Activated CD4-positive, alpha-beta T cell treated with anti-CD3 and anti-CD28 coated beads for 48 hours (primary cell): ENCODE measurements around the gene IL32.
"Not testable (repeated sequence)": the region's sequence is repeated elsewhere in the genome, so short reads cannot be mapped to it uniquely, and the experiment has no call there.

ENCODE experiments used
- DNase-seq: peaks from one replicate; pipeline ENCODE4 v3.0.0-alpha.2; 2020

The IL32 gene

DNA sequence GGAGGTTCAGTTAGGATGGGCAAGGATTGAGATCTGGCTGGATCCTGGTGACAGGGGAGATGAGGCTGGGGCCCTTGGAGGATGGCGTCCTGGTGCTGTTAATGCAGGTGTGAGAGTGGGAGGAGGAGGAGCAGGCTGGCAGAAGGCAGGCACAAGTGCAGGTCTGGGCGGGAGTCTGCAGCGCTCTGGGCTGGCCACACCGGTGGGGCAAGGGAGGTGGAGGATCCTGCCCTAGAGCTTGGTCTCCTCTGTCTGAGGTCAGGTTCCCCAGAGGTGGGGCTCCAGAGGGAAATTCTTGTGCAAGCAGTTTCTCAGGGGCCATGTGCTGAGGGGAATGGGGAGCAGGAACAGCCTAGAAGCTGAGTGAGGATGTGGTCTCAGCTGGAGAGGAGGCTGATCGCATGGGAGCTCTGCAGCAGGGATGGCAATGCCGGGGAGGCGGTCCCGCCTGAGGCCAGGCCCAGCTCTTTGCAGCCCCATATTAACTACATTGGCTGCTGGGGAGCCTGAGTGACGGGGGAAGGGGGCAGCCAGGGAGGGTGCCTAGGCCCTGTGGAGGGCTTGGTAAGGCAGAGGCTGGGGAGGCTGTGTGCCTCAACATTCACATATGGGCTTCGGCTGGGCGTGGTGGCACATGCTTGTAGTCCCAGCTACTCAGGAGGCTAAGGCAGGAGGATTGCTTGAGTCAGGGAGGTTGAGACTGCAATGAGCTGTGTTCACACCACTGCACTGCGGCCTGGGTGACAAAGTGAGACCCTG is 12.7 kb upstream of the IL32 start:
- DNase-seq: peak; percentile 44

- not testable (repeated sequence) for DNase-seq
Observed at GRCh38 chr16:3053330-3053710, 12.1 kb upstream of the IL32 start.

- DNase-seq: no peak
Observed at GRCh38 chr16:3054965-3055733, 10.3 kb upstream of the IL32 start.

DNA sequence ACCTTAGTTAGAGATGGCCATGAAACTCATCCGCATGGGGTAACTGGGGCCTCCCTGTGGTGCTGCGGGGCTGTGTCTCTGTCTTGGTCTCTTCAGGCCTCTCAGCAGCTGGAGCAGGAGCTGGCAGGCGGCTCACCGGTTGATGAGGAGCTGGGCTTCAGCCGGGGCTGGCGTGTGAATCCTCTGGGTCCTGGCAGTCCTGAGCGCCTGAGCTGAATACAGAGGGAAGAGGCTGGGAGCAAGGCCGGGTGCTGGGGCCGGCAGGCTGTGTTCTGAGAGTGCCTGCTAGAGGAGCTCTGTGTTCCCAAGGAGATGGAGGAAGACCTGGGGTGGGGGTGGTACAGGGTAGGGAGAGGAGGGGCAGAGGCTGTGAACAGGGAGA is 9.7 kb upstream of the IL32 start:
- not testable (repeated sequence) for DNase-seq

DNA sequence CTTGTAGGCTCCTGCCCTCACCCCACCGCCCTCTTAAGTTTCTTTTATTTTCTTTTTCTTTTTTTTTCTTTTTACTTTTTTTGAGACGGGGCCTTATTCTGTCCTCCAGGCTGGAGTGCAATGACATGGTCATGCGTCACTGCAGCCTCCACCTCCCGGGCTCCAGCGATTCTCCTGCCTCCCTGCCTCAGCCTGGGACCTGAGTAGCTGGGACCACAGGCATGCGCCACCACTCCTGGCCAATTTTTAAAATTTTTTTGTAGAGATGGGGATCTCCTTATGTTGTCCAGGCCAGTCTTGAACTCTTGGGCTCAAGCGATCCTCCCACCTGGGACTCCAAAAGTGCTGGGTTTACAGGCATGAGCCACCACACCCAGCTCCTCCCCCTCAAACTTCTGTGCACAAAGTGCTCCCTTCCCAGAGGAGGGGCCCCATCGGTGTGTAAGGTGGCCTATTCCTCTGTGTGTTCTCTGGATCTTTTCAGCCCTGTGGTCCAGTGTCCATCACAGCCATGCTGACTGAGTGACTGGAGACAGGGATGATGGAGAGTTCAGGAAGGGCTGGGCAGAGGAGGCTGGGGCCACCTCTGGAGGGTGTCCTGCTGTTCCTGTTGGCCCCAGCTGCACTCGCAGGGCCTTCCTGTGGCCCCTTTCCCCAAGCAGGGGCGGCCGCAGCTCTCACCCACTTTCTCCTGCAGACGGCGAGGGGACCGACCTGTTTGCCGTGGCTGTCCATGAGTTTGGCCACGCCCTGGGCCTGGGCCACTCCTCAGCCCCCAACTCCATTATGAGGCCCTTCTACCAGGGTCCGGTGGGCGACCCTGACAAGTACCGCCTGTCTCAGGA is 8.9 kb upstream of the IL32 start:
- DNase-seq: no peak

- no peak for DNase-seq
Observed at GRCh38 chr16:3057181-3058138, 8.0 kb upstream of the IL32 start.

GRCh38 chr16:3058139-3059030 is 7.1 kb upstream of the IL32 start:
- peak; percentile 65 for DNase-seq

DNA sequence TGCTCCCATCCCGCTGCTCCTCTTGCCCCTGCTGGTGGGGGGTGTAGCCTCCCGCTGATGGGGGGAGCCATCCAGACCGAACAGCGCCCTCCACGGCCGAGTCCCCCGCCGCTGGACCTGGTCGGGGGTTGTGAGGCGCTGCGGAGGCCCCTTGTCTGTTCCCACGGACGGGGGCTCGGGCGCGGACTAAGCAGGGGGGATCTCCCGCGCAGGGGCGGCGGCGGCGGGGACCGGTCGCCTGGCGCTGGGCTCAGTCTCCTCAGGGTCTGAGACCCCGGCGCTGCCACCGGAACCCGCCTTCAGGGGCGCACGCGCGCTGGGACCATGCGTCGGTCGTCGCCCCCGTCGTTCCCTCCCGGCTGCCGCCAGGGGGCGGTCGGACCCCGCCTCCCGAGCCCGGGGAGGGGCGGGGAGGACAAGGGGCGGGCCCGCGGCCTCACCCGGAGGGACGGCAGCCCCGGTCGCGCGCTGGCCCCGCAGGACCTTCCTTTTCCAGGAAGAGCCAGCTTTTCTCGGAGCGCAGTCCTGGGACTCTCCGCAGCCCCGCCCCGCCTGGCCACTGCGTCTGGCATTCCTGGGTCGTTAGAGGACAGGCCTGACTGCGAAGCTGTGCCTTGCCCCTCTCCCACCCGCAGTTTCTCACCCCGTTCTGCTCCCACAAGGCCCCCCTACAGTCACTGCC is 6.3 kb upstream of the IL32 start:
- DNase-seq: peak; percentile 90

DNA sequence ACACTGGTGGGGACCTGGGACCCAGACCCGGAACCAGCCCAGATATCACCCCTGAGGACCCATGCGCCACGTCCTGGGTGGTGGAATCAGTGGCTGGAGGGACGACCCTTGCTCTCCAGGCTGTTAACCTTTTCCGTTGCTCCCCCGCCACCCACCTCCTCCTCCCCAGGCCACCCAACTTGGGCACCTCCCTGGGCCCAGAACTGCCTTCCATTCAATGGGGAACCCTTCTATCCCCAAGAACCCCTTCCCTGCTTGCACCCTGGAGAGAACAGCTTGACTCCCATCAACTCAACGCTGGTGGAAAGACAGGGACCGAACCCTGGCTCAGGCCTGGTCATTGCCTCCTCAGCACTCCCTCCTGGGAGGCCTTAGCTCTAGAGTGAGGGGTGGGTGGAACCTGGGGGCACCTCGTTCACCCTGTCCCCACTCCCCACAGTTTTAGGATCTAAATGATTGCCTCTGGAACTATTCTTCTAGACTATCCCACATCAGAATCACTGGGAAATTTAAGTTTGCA is 5.7 kb upstream of the IL32 start:
- no peak for DNase-seq

GRCh38 chr16:3060339-3061127 is 4.9 kb upstream of the IL32 start:
- no peak for DNase-seq

DNA sequence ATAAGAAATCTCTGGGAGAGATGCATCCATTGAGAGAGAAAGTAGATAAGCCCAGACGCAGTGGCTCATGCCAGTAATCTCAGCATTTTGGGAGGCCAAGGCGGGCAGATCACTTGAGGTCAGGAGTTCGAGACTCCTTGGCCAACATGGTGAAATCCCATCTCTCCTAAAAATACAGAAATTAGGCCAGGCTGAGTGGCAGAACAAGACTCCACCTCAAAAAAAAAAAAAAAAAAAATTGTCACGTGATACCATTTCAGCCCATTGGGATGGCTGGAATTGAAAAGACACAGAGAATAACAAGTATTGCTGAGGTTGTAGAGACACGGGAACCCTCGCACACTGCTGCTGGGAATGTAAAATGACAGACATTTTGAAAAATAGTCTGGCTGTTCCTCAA is 2.9 kb upstream of the IL32 start:
- DNase-seq: no peak

DNA sequence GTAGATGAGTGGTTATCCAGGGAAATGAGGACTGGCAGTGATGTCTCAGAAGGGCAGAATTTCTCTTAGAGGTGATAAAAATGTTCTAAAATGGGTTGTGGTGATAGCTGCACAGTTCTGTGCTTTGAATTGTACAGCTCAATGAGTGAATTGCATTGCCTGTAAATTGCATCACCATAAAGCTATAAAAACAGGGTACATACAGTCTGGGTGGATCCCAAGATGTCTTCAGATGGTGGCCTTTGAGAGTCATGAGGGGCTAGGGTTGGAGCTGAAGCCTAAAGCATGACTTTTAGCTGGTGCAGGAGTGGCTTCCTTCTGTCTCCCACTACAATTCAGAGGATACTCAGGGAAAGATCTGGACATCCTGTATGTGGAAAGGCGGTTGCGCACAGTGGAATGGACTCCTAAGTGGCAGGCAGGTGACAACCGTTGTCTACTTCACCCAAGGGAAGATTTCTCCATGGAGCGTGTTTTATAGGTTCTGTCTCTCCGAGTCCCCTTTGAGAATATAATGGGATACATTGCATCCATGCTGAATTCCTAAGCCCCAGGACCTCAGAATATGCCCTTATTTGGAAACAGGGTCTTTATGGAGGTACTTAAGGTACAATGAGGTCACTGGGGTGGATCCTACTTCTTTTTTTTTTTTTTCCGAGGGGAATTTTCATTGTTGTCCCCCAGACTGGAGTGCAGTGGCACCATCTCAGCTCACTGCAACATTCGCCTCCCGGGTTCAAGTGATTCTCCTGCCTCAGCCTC is 1.6 kb upstream of the IL32 start:
- DNase-seq: no peak

GRCh38 chr16:3065742-3066439 is 451 bp downstream of the IL32 start:
- peak; percentile 47 for DNase-seq

GRCh38 chr16:3066440-3066748 is 954 bp downstream of the IL32 start:
- peak; percentile 26 for DNase-seq

DNA sequence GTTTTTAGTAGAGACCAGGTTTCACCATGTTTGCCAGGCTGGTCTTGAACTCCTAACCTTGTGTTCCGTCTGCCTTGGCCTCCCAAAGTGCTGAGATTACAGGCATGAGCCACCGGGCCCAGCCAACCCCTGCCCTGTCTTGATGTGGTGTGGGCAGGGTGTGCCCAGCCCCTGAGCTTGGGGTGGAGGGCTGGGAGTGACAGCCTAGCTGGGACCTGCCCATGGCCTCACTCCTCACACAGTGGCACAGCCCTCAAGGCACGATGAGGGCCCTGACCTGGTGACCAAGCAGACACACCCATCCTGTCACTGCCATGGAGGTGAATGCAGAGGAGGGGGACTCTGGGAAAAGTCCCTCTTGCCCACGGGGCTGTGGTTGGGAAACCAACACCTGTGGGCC is 3.0 kb downstream of the IL32 start:
- peak; percentile 13 for DNase-seq

DNA sequence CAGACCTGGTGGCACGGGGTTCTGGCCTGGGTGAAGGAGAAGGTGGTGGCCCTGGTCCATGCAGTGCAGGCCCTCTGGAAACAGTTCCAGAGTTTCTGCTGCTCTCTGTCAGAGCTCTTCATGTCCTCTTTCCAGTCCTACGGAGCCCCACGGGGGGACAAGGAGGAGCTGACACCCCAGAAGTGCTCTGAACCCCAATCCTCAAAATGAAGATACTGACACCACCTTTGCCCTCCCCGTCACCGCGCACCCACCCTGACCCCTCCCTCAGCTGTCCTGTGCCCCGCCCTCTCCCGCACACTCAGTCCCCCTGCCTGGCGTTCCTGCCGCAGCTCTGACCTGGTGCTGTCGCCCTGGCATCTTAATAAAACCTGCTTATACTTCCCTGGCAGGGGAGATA is 3.7 kb downstream of the IL32 start:
- not testable (repeated sequence) for DNase-seq

- no peak for DNase-seq
Observed at GRCh38 chr16:3070608-3071111, 5.2 kb downstream of the IL32 start.

- DNase-seq: no peak
Observed at GRCh38 chr16:3071655-3072054, 6.2 kb downstream of the IL32 start.
